HepG2 (cell line): Measurements from ENCODE around the gene YEATS2. TPM values are rescaled to one million over a fixed set of nuclear protein-coding genes. Genes with fewer than 3 reads are reported as not detected.

ENCODE experiments used
- CEBPB ChIP-seq: IDR thresholded peaks from 2 replicates; pipeline ENCODE4 v1.6.1; 2011; ENCODE audit warnings: low read depth, low read length, improper control_type of control experiment, borderline replicate concordance
- ELF3 ChIP-seq: IDR thresholded peaks from 2 replicates; pipeline ENCODE4 v1.6.1; 2016; ENCODE audit warnings: missing genetic modification reagents, missing compliant biosample characterization
- HNF1A ChIP-seq, 2 experiments: sonication (generic) in 1 of 2; formaldehyde crosslinking in 1 of 2; IDR thresholded peaks; 2 replicates each; pipeline versions ENCODE4 v1.4.0 to v1.6.1; 2016 to 2020; ENCODE audit warnings: borderline replicate concordance in 1 of 2, low read depth in 1 of 2, mild to moderate bottlenecking in 1 of 2, missing genetic modification reagents in 1 of 2
- THRA ChIP-seq: sonication (generic); formaldehyde crosslinking; IDR thresholded peaks from 2 replicates; pipeline ENCODE4 v1.4.0; 2020; ENCODE audit warnings: missing genetic modification reagents, borderline replicate concordance
- ZFP36L1 ChIP-seq: sonication (generic); formaldehyde crosslinking; IDR thresholded peaks from 2 replicates; pipeline ENCODE4 v1.8.0; 2022; ENCODE audit warnings: mild to moderate bottlenecking, missing genetic modification reagents, moderate library complexity
- ZNF20 ChIP-seq: sonication (generic); formaldehyde crosslinking; IDR thresholded peaks from 2 replicates; pipeline ENCODE4 v1.4.0; 2020; ENCODE audit warnings: mild to moderate bottlenecking, moderate library complexity, missing genetic modification reagents
- ZNF724P ChIP-seq: sonication (generic); formaldehyde crosslinking; IDR thresholded peaks from 2 replicates; pipeline ENCODE4 v1.8.0; 2022; ENCODE audit warnings: missing genetic modification reagents, borderline replicate concordance
- polyA plus RNA-seq, 8 experiments: library from polyadenylated mRNA; depleted of rRNA in 3 of 8; stranded (reverse) in 7 of 8; unstranded in 1 of 8; fragments of >200 nt; fragmentation: Illumina TruSeq in 4 of 8; extraction: Trizol in 4 of 8; gene quantifications; 2 replicates each; pipeline versions ENCODE4 v1.2.1 to v1.2.3, GENCODE V29; 2011 to 2016; ENCODE audit warnings: low read depth in 4 of 8, missing spikeins in 1 of 8, mixed read lengths in 1 of 8; ENCODE audit not compliant: insufficient read depth in 1 of 8
- total RNA-seq, 5 experiments: library from RNA; depleted of rRNA; stranded (reverse); fragments of >200 nt; fragmentation: Illumina TruSeq; extraction: Trizol; gene quantifications; 2 replicates each; pipeline ENCODE4 v1.2.3, GENCODE V29; 2016; ENCODE audit warnings: low read depth in 1 of 5
- TF ChIP-seq, protein P1 (sequence below): sonication (generic); formaldehyde crosslinking; IDR thresholded peaks from 2 replicates; pipeline ENCODE4 v1.5.0; 2020; ENCODE audit warnings: mild to moderate bottlenecking, missing genetic modification reagents

YEATS2 gene
- total and polyA plus RNA-seq, 2 of the 13 experiments (the other 11 are each of a cell fraction or from before 2014, with no cell fraction given): 18.6 to 33.7 TPM

GRCh38 chr3:183807209-183807728 lies 109.7 kb downstream of the YEATS2 start (continued):
- TF ChIP-seq HNF1A (IDR thresholded peaks at IDR 0.05; ENCODE audit: low read depth) (no peak), HNF1A (CRISPR knock-in tag; IDR thresholded peaks at IDR 0.05; ENCODE audit: borderline replicate concordance) (no peak), ELF3 (CRISPR knock-in tag) (no peak), ZNF724P (no peak), CEBPB (no peak), ZFP36L1 (CRISPR knock-in tag) (no peak), THRA (CRISPR knock-in tag) (no peak), ZNF20 (no peak)
- TF ChIP-seq, protein P1, sequence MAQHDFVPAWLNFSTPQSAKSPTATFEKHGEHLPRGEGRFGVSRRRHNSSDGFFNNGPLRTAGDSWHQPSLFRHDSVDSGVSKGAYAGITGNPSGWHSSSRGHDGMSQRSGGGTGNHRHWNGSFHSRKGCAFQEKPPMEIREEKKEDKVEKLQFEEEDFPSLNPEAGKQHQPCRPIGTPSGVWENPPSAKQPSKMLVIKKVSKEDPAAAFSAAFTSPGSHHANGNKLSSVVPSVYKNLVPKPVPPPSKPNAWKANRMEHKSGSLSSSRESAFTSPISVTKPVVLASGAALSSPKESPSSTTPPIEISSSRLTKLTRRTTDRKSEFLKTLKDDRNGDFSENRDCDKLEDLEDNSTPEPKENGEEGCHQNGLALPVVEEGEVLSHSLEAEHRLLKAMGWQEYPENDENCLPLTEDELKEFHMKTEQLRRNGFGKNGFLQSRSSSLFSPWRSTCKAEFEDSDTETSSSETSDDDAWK (CRISPR knock-in tag): no peak
